Posterior cingulate gyrus (tissue), 11 donors: ENCODE data around the gene ARL6IP5.

ENCODE experiments used
- DNase-seq, 10 donors: peaks; one replicate each; pipeline versions ENCODE4 v3.0.0 to v3.0.0-alpha.2; 2020 to 2021; ENCODE audit warnings: mixed read lengths in 3 of 10
- intact Hi-C: fragments of 100-400 bp; cut with DNase I; formaldehyde crosslinking; loops from one replicate; pipeline ENCODE4 v1.15.1; 2023

Gene ARL6IP5

DNA sequence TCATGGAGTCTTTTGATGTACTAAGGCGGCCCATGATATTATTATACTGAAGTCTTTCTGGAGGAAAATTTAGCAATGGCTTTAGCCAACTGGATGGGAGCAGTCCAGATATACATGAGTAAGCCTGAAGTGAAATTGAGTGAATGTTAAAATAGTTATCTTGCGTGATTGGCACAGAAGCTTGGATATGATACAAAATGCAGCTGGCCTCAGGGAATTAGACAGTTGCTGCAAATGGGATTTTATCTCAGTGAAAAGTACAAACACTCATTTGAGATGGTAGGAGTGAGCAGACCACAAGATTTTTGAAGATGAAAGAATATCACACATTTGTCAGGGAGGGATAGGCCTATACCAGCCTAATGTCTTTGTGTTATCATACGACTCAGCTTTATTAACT is 28.8 kb downstream of the ARL6IP5 start:
- no peak for DNase-seq
- intact Hi-C loops = no loop called here

GRCh38 chr3:69115731-69116130 is 31.0 kb downstream of the ARL6IP5 start:
- DNase-seq = no peak
- intact Hi-C loops = no loop called here

DNA sequence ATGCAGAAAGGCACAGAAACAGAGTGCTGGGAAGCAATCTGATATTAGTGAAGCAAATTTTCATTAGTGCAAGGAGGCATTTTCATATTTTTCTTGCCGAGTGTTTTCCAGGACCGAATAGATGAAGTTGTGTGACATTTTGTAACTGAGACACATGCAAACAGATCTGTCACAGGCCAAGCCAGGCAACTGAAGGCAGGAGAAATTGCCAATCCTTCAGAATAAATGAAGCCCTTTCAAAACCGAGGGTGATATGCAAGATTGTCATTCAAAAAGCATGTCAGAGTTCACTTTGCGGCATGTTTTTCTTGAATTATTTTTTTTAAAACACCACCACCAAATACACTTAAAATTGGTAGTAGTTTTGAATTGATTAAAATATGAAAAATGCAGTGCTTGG is 31.4 kb downstream of the ARL6IP5 start:
- no peak for DNase-seq
- intact Hi-C loops = no loop called here

DNA sequence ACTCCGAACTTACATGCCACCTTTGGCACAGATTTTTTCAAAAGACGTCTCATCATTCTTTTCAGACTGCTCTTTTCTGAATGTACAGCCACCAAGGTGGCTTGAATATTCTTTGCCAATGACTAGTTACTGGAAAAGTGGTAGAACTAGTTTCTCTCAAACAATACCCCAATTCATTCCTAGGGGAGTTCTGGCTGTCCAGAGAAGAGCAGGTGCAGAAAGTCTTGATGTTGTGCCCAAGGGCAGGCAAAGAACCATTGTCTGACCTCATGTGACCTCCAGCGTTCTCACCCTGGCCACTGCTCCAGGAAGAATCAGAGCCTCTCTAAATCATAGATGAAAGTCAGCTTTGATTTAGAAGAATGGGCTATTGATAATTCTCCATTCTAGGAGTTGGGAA is 32.2 kb downstream of the ARL6IP5 start:
- DNase-seq = peak in 9 of 10 donors; percentile 27 to 93 (median 55)
- intact Hi-C loops = no loop called here

DNA sequence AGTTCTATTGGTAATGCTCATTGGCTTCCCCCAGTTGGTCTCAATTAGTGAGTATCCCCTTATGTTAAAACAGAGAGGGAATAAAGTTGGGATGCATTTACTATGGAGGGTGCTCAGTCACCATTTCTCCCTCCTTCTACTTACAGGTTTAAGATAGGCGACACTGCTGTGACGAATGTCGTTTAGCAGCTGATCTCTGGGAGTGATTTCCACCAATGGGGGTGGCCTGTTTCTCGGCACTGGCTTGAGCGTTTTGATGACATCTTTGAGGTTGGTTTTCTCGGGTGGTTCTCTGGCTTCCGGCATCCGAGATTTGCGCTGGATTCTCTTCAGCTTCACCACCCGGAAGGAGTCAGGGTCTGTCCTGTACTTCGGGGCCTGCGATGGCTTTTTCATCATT is 33.8 kb downstream of the ARL6IP5 start:
- intact Hi-C loops = no loop called here

DNA sequence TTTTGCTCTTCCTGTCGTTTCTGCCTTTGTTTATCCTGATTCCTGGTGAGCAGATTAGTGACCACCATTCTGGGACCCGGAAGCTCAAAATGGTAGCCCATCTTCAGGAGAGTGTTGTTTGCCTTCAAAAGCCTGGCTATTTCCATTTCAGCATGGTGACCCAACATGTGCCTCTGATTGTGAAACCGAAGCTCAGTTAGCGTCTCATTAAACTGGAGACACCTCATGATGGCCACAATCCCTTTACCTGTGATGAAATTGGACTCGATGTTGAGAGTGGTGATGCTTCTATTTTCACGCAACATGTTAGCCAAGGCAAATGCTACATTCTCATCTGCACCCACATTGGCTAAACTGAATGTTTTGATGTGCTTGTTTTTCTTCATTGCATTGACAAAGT is 34.4 kb downstream of the ARL6IP5 start:
- no peak for DNase-seq
- intact Hi-C loops = no loop called here

More for the DNA sequence above, 33.8 kb downstream of the ARL6IP5 start:
- no peak for DNase-seq

GRCh38 chr3:69119681-69120080 is 34.9 kb downstream of the ARL6IP5 start:
- intact Hi-C loops = loop anchor here (5.0 kb wide), 2 partner anchors 308 to 553 kb away; no protein-coding TSS in a partner anchor
- no peak for DNase-seq

- peak in 6 of 10 donors; percentile 32 to 77 (median 76) for DNase-seq
- intact Hi-C loops = loop anchor here (5.0 kb wide), 2 partner anchors 306 to 551 kb away; no protein-coding TSS in a partner anchor
Observed at GRCh38 chr3:69120879-69121464, 36.2 kb downstream of the ARL6IP5 start.

GRCh38 chr3:69121513-69121912 is 36.8 kb downstream of the ARL6IP5 start:
- no peak for DNase-seq
- intact Hi-C loops = loop anchor here (5.0 kb wide), 2 partner anchors 306 to 551 kb away; no protein-coding TSS in a partner anchor

- intact Hi-C loops = loop anchor here (5.0 kb wide), 2 partner anchors 305 to 550 kb away; no protein-coding TSS in a partner anchor
- DNase-seq = no peak
Observed at GRCh38 chr3:69121950-69122349, 37.2 kb downstream of the ARL6IP5 start.

DNA sequence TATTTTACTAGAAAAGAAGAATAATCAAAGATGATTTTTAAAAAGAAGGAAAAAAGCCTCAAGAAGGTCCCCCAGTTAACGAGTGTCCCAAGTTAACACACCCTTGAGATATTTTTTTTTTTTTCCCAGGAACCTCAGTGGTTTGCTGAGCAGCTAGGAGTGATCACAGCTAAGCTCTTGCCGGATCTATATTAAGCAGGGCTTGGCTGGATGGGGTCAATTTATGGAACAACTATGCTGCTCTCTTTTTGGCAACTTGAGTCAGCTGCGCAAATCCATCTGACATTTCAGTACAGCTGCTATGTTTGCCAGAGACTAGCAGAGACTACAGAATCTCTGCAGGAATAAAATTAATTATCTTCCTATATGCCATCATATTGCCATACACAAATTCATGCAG is 37.7 kb downstream of the ARL6IP5 start, which contains the start of gene LMOD3:
LMOD3 (minus strand) TSS at position 193 of the 400 bp plus-strand sequence. CDS start 209 bp downstream, outside the sequence.
- intact Hi-C loops = loop anchor here (5.0 kb wide), 2 partner anchors 305 to 550 kb away; no protein-coding TSS in a partner anchor
- DNase-seq = no peak

DNA sequence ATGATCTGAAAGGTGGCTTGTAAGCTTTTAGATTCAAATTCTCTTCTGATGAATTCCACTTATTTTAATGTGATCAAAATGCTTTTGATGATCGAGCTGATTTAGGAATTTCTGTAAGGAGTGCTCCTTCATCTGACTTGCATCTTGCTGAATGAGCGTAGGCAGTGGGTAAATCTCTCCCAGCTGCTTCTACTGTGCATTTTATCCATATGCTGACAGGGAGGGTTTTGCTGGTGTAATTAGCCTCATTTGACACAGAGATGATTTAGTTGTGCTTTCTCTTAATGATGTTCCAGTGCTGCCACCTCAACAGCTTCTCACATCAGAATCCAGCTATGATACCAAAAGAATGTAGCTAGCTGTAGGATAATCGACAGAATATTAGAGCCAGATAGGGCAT is 41.5 kb downstream of the ARL6IP5 start:
- intact Hi-C loops = no loop called here
- no peak for DNase-seq

GRCh38 chr3:69126999-69127398 is 42.3 kb downstream of the ARL6IP5 start:
- no peak for DNase-seq

GRCh38 chr3:69128509-69128908 is 43.8 kb downstream of the ARL6IP5 start:
- intact Hi-C loops = no loop called here

More at GRCh38 chr3:69126999-69127398, 42.3 kb downstream of the ARL6IP5 start:
- intact Hi-C loops = no loop called here

GRCh38 chr3:69129531-69129930 is 44.8 kb downstream of the ARL6IP5 start:
- no peak for DNase-seq
- intact Hi-C loops = no loop called here

More at GRCh38 chr3:69128509-69128908, 43.8 kb downstream of the ARL6IP5 start:
- DNase-seq = no peak

GRCh38 chr3:69130689-69131088 is 46.0 kb downstream of the ARL6IP5 start:
- DNase-seq = no peak
- intact Hi-C loops = no loop called here

- intact Hi-C loops = no loop called here
Observed at GRCh38 chr3:69137005-69137404, 52.3 kb downstream of the ARL6IP5 start.

GRCh38 chr3:69137412-69137811 is 52.7 kb downstream of the ARL6IP5 start:
- intact Hi-C loops = no loop called here
- DNase-seq = no peak

More at GRCh38 chr3:69137005-69137404, 52.3 kb downstream of the ARL6IP5 start:
- DNase-seq = no peak

DNA sequence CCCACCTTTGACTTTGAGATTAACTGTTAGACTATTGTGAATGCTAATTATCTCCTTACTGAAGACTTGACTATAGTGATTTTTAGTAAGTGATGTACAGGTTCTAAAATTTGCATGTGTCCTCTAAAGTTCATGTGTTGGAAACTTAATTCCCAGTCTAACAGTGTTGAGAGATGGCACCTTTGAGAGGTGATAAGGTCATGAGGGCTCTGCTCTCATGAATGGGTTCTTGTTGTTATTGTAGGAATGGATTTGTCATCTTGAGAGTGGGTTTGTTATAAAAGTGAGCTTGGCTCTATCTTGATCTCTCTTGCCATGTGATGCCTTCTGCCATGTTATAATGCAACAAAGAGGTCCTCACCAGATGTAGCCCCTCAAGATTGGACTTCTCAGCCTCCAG is 56.6 kb downstream of the ARL6IP5 start:
- DNase-seq = no peak
- intact Hi-C loops = no loop called here

DNA sequence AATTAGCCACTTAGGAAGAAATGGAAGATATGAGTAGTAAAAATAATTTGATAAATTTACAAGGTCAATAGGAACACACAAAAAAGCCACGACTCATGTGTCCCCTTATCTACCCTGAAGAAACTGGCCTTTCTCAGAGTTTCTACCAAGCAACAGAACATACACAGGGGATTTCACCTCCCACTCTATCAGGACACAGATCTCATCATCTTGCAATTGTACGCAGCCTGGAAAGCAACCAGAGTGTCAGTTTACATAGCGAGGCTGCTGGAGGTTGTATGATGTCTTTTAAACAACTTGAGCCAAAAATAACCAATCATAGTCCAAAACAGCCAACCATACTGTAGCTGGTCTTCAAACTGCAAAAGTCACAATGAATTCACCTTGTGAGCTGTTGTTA is 57.4 kb downstream of the ARL6IP5 start:
- intact Hi-C loops = no loop called here
- no peak for DNase-seq

DNA sequence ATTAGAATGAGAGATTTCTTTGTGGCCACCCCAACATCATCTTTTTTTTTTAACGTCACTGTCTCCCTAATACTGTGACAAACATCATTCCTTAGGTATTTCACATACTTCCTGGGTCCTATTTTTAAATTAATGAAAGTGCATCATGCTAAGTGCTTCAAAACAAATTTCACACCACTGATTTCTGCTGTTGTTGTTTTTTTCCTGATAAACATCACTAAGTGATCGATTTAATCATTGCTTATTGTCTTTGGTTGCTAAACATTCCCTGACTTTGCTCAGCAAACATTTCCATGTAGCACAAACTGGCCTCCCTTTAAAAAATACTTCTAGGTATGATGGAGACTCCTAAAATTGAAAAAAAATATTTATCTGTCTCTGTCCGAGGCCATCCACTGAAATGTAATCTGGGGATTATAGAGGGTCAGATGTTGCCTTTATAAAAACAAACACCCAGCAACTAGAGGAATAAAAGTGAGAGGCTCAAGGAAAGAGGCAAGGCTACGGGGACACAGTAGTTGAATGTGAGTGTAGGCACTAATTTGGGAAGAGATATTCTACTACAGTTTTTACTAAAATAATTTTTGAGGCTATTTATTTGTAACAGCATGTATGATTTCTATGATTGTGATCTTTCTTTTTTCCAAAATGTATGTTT is 58.2 kb downstream of the ARL6IP5 start:
- DNase-seq = no peak
- intact Hi-C loops = no loop called here

- intact Hi-C loops = no loop called here
- DNase-seq = no peak
Observed at GRCh38 chr3:69143612-69144011, 58.9 kb downstream of the ARL6IP5 start.
